ENCODE measurements around the gene INHBE.
"Not testable (repeated sequence)": the region's sequence is repeated elsewhere in the genome, so short reads cannot be mapped to it uniquely, and the experiment has no call there.

The INHBE gene

GRCh38 chr12:57495051-57495701 is 40.1 kb downstream of the INHBE start:
- H3K4me1 ChIP-seq (ENCODE audit: control insufficient read depth in 1 of 2, insufficient read depth in 2 of 2, low read length in 2 of 2); H3K27me3 ChIP-seq (ENCODE audit: control insufficient read depth in 1 of 2, insufficient read depth in 2 of 2, low read length in 2 of 2); H3K9me3 ChIP-seq (ENCODE audit: control insufficient read depth in 1 of 2, low read length in 2 of 2); H3K4me3 ChIP-seq (ENCODE audit: low read depth in 1 of 2, low read length in 2 of 2); H3K9ac ChIP-seq (ENCODE audit: low read depth in 1 of 2, low read length in 2 of 2); H3K27ac ChIP-seq (ENCODE audit: low read depth, low read length): not testable (repeated sequence)
- peaks cover 25 to 53% of the 10 kb centered on the region in 2 donors for H3K36me3 ChIP-seq (ENCODE audit: control insufficient read depth in 1 of 2, insufficient read depth in 2 of 2, low read length in 2 of 2)

DNA sequence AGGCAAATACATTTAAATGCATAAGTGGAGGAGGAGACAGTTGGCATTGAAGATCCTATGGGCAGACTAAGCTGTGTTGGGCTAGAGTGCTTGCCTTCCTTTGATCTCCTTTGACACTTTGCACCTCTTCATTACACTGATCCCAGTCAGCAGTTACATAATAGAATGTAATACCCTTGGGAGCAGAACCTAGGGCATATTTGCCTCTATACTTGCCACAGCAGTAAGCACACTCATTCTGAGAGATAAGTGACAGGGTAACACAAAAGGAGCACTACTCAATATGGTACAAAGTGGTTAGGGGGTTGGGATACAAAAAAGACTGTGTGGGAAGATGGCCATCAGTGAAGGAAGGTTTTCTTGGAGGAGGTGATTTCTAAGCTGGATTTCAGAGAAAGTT is 41.7 kb downstream of the INHBE start:
- no peaks in the 10 kb centered on the region for H3K9me3 ChIP-seq (ENCODE audit: control insufficient read depth in 1 of 2, low read length in 2 of 2)
- H3K4me1 ChIP-seq (ENCODE audit: control insufficient read depth in 1 of 2, insufficient read depth in 2 of 2, low read length in 2 of 2) = no peaks in the 10 kb centered on the region
- H3K27ac ChIP-seq (ENCODE audit: low read depth, low read length) = no peak overlapping the region
- no peaks in the 10 kb centered on the region for H3K27me3 ChIP-seq (ENCODE audit: control insufficient read depth in 1 of 2, insufficient read depth in 2 of 2, low read length in 2 of 2)
- no peak overlapping the region for H3K9ac ChIP-seq (ENCODE audit: low read depth in 1 of 2, low read length in 2 of 2)
- no peak overlapping the region for H3K4me3 ChIP-seq (ENCODE audit: low read depth in 1 of 2, low read length in 2 of 2)
- H3K36me3 ChIP-seq (ENCODE audit: control insufficient read depth in 1 of 2, insufficient read depth in 2 of 2, low read length in 2 of 2) = peaks cover 28 to 51% of the 10 kb centered on the region in 2 donors

DNA sequence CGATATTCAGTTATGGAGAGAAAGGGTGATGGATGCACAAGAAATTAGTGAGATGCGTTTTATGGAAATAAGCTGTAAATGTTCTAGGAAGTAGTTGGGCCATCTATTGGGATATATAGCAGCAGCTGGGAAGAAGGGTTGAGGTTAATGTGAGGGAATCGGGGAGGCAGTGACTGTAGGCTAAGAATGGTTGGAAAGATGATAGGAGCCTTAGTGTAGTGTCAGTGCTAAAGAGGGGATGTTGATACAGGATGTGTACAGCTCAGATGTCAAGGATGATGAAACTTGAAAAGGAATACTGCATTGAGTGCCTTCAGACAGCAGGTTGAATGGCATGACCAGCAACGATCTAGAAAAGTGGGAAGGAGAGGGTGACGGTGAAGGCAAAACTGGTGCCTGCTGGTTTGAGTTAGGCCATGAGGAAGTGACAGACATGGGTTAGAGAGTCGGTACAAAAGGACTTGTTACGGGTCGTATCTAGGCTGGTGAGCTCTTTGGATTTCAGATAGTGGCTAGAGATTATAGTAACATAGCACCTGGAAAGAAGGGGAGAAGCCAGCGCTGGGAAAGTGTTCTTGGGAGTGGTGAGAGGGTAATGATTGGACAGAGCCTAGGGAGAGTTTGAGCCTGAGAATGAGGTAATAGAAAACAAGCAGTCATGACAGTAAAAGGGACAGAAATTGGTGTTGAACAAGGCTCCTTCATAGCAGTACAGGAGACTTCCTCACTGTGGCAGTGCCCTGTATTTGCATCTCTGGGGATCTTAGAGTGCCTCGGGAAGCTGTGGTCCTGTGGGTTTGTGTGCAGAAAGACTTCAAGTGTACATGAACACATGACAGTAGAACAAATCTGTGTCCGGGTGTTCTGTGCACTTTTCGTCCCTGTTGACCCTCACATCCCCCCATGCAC is 42.4 kb downstream of the INHBE start:
- Histone ChIP-seq H3K4me1 (ENCODE audit: control insufficient read depth in 1 of 2, insufficient read depth in 2 of 2, low read length in 2 of 2) (no peaks in the 10 kb centered on the region), H3K4me3 (ENCODE audit: low read depth in 1 of 2, low read length in 2 of 2) (no peak overlapping the region), H3K36me3 (ENCODE audit: control insufficient read depth in 1 of 2, insufficient read depth in 2 of 2, low read length in 2 of 2) (peaks cover 33 to 55% of the 10 kb centered on the region in 2 donors), H3K9ac (ENCODE audit: low read depth in 1 of 2, low read length in 2 of 2) (no peak overlapping the region), H3K27ac (ENCODE audit: low read depth, low read length) (no peak overlapping the region), H3K27me3 (ENCODE audit: control insufficient read depth in 1 of 2, insufficient read depth in 2 of 2, low read length in 2 of 2) (no peaks in the 10 kb centered on the region), H3K9me3 (ENCODE audit: control insufficient read depth in 1 of 2, low read length in 2 of 2) (no peaks in the 10 kb centered on the region)

GRCh38 chr12:57498132-57498502 is 43.0 kb downstream of the INHBE start:
- Histone ChIP-seq H3K9ac (ENCODE audit: low read depth in 1 of 2, low read length in 2 of 2) (no peak overlapping the region), H3K4me3 (ENCODE audit: low read depth in 1 of 2, low read length in 2 of 2) (no peak overlapping the region), H3K27ac (ENCODE audit: low read depth, low read length) (no peak overlapping the region), H3K36me3 (ENCODE audit: control insufficient read depth in 1 of 2, insufficient read depth in 2 of 2, low read length in 2 of 2) (peaks cover 29 to 54% of the 10 kb centered on the region in 2 donors), H3K4me1 (ENCODE audit: control insufficient read depth in 1 of 2, insufficient read depth in 2 of 2, low read length in 2 of 2) (no peaks in the 10 kb centered on the region), H3K9me3 (ENCODE audit: control insufficient read depth in 1 of 2, low read length in 2 of 2) (no peaks in the 10 kb centered on the region), H3K27me3 (ENCODE audit: control insufficient read depth in 1 of 2, insufficient read depth in 2 of 2, low read length in 2 of 2) (no peaks in the 10 kb centered on the region)

DNA sequence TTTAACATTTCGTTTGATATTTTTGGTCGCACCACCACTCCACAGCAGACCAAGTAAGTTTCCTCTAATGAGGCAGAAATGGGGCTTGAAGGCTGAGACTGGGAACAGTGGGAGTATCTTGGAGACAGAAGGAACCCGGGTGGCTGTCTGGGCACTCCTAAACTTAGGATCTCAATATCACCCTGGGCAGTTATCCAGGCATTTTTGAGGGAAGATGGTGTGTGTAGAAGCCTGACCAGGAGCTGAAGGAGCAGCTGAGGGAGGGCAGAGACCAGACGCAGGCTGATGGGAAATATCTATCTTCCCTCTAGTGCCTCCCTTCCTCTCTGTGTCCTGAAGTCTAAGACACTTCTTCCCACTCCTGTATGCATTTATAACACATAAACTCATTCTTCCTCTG is 43.5 kb downstream of the INHBE start:
- H3K36me3 ChIP-seq (ENCODE audit: control insufficient read depth in 1 of 2, insufficient read depth in 2 of 2, low read length in 2 of 2) = peaks cover 29 to 57% of the 10 kb centered on the region in 2 donors

DNA sequence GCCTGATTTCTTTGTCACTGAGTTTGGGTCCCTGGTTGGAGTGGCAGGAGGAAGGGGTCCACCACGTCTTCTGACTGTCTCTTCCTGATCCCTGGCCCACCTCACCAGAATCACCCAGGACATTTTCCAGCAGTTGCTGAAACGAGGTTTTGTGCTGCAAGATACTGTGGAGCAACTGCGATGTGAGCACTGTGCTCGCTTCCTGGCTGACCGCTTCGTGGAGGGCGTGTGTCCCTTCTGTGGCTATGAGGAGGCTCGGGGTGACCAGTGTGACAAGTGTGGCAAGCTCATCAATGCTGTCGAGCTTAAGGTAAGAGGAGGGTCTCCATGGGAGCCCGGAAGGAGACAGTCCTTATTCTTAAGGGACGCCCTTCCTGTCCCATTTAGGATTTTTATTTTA is 45.1 kb downstream of the INHBE start:
- H3K27ac ChIP-seq (ENCODE audit: low read depth, low read length) = no peak overlapping the region

More for the DNA sequence above, 43.5 kb downstream of the INHBE start:
- Histone ChIP-seq H3K27ac (ENCODE audit: low read depth, low read length) (no peak overlapping the region), H3K9ac (ENCODE audit: low read depth in 1 of 2, low read length in 2 of 2) (no peak overlapping the region), H3K4me3 (ENCODE audit: low read depth in 1 of 2, low read length in 2 of 2) (no peak overlapping the region), H3K4me1 (ENCODE audit: control insufficient read depth in 1 of 2, insufficient read depth in 2 of 2, low read length in 2 of 2) (no peaks in the 10 kb centered on the region), H3K9me3 (ENCODE audit: control insufficient read depth in 1 of 2, low read length in 2 of 2) (no peaks in the 10 kb centered on the region), H3K27me3 (ENCODE audit: control insufficient read depth in 1 of 2, insufficient read depth in 2 of 2, low read length in 2 of 2) (no peaks in the 10 kb centered on the region)

GRCh38 chr12:57502311-57502969 is 47.3 kb downstream of the INHBE start:
- H3K27me3 ChIP-seq (ENCODE audit: control insufficient read depth in 1 of 2, insufficient read depth in 2 of 2, low read length in 2 of 2); H3K4me1 ChIP-seq (ENCODE audit: control insufficient read depth in 1 of 2, insufficient read depth in 2 of 2, low read length in 2 of 2); H3K27ac ChIP-seq (ENCODE audit: low read depth, low read length); H3K9ac ChIP-seq (ENCODE audit: low read depth in 1 of 2, low read length in 2 of 2); H3K4me3 ChIP-seq (ENCODE audit: low read depth in 1 of 2, low read length in 2 of 2); H3K9me3 ChIP-seq (ENCODE audit: control insufficient read depth in 1 of 2, low read length in 2 of 2): not testable (repeated sequence)
- peaks cover 31 to 77% of the 10 kb centered on the region in 2 donors for H3K36me3 ChIP-seq (ENCODE audit: control insufficient read depth in 1 of 2, insufficient read depth in 2 of 2, low read length in 2 of 2)

More for the DNA sequence above, 45.1 kb downstream of the INHBE start:
- no peaks in the 10 kb centered on the region for H3K4me1 ChIP-seq (ENCODE audit: control insufficient read depth in 1 of 2, insufficient read depth in 2 of 2, low read length in 2 of 2)
- H3K9me3 ChIP-seq (ENCODE audit: control insufficient read depth in 1 of 2, low read length in 2 of 2) = no peaks in the 10 kb centered on the region
- H3K9ac ChIP-seq (ENCODE audit: low read depth in 1 of 2, low read length in 2 of 2) = no peak overlapping the region
- no peaks in the 10 kb centered on the region for H3K27me3 ChIP-seq (ENCODE audit: control insufficient read depth in 1 of 2, insufficient read depth in 2 of 2, low read length in 2 of 2)
- peaks cover 29 to 73% of the 10 kb centered on the region in 2 donors for H3K36me3 ChIP-seq (ENCODE audit: control insufficient read depth in 1 of 2, insufficient read depth in 2 of 2, low read length in 2 of 2)
- H3K4me3 ChIP-seq (ENCODE audit: low read depth in 1 of 2, low read length in 2 of 2) = no peak overlapping the region

DNA sequence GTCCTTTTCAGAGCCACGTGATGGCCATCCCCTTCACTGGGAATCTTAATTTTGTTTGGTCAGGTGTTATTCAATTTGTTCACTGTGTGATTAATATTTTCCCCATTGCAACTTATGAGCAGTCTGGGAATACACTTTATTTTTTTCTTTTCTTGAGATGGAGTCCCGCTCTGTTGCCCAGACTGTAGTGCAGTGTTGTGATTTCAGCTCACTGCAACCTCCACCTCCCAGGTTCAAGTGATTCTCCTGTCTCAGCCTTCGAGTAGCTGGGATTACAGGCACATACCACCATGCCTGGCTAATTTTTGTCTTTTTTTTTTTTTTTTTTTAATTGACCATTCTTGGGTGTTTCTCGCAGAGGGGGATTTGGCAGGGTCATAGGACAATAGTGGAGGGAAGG is 51.4 kb downstream of the INHBE start:
- H3K9me3 ChIP-seq (ENCODE audit: control insufficient read depth in 1 of 2, low read length in 2 of 2); H3K9ac ChIP-seq (ENCODE audit: low read depth in 1 of 2, low read length in 2 of 2); H3K27ac ChIP-seq (ENCODE audit: low read depth, low read length); H3K4me3 ChIP-seq (ENCODE audit: low read depth in 1 of 2, low read length in 2 of 2); H3K27me3 ChIP-seq (ENCODE audit: control insufficient read depth in 1 of 2, insufficient read depth in 2 of 2, low read length in 2 of 2); H3K4me1 ChIP-seq (ENCODE audit: control insufficient read depth in 1 of 2, insufficient read depth in 2 of 2, low read length in 2 of 2): not testable (repeated sequence)
- H3K36me3 ChIP-seq (ENCODE audit: control insufficient read depth in 1 of 2, insufficient read depth in 2 of 2, low read length in 2 of 2) = peaks cover 9 to 56% of the 10 kb centered on the region in 2 donors

Data from duodenal mucosa (tissue), 2 donors.